Immature natural killer cell (primary cell): ENCODE data around the gene ANK2. TPM values are rescaled to one million over a fixed set of nuclear protein-coding genes. Genes with fewer than 3 reads are reported as not detected.

Experiments used
- DNase-seq, 3 donors: peaks; one replicate each; pipeline ENCODE4 v3.0.0; 2022; ENCODE audit warnings: mixed read lengths in 1 of 3
- H3K27ac Mint-ChIP-seq, 6 donors: one replicate each; pipeline ENCODE4 v1.8.0; 2020; ENCODE audit warnings: mixed read lengths in 6 of 6, mild to moderate bottlenecking in 5 of 6, inconsistent platforms in 4 of 6, moderate library complexity in 3 of 6
- H3K27me3 Mint-ChIP-seq, 3 donors: one replicate each; pipeline ENCODE4 v1.8.0; 2020 to 2021; ENCODE audit warnings: low read depth in 3 of 3, mild to moderate bottlenecking in 3 of 3, mixed read lengths in 3 of 3, moderate library complexity in 3 of 3, inconsistent platforms in 1 of 3
- H3K36me3 Mint-ChIP-seq, 3 donors: one replicate each; pipeline ENCODE4 v1.8.0; 2020; ENCODE audit warnings: mixed read lengths in 3 of 3, inconsistent platforms in 2 of 3, mild to moderate bottlenecking in 2 of 3
- H3K4me1 Mint-ChIP-seq, 2 donors: one replicate each; pipeline ENCODE4 v1.8.0; 2020; ENCODE audit warnings: inconsistent platforms in 2 of 2, mild to moderate bottlenecking in 2 of 2, mixed read lengths in 2 of 2, moderate library complexity in 1 of 2
- H3K4me3 Mint-ChIP-seq, 5 donors: one replicate each; pipeline ENCODE4 v1.8.0; 2020; ENCODE audit warnings: mild to moderate bottlenecking in 5 of 5, mixed read lengths in 5 of 5, inconsistent platforms in 3 of 5, moderate library complexity in 3 of 5
- H3K9me3 Mint-ChIP-seq, 6 donors: one replicate each; pipeline ENCODE4 v1.8.0; 2020; ENCODE audit warnings: mild to moderate bottlenecking in 6 of 6, mixed read lengths in 6 of 6, inconsistent platforms in 4 of 6, moderate library complexity in 3 of 6
- polyA plus RNA-seq, 3 donors: library from polyadenylated mRNA; unstranded; fragments of 300-500 nt; fragmentation: Illumina TruSeq; gene quantifications; one replicate each; pipeline ENCODE4 v1.2.3, GENCODE V29; 2021

Gene ANK2
- polyA plus RNA-seq, 3 donors from 2014 or later = not detected

GRCh38 chr4:113116414-113117357, 67.2 kb downstream of the ANK2 start:
- peaks cover 0 to 5% (median 0%) of the 10 kb centered on the region in 6 donors for H3K9me3 Mint-ChIP-seq
- H3K36me3 Mint-ChIP-seq = no peaks in the 10 kb centered on the region
- H3K4me1 Mint-ChIP-seq = no peaks in the 10 kb centered on the region
- H3K4me3 Mint-ChIP-seq = no peak overlapping the region
- H3K27me3 Mint-ChIP-seq = peaks cover 0 to 3% (median 0%) of the 10 kb centered on the region in 3 donors
- DNase-seq = no peak
- no peak overlapping the region for H3K27ac Mint-ChIP-seq

- Mint-ChIP-seq H3K36me3 (no peaks in the 10 kb centered on the region), H3K27ac (no peak overlapping the region), H3K27me3 (peaks cover 0 to 3% (median 0%) of the 10 kb centered on the region in 3 donors), H3K4me3 (no peak overlapping the region), H3K4me1 (no peaks in the 10 kb centered on the region), H3K9me3 (peaks cover 0 to 5% (median 0%) of the 10 kb centered on the region in 6 donors)
- no peak for DNase-seq
These were observed 67.9 kb downstream of the ANK2 start for GRCh38 chr4:113117358-113117702.

- Mint-ChIP-seq H3K27ac (no peak overlapping the region), H3K4me3 (no peak overlapping the region), H3K9me3 (peaks cover 0 to 4% (median 0%) of the 10 kb centered on the region in 6 donors), H3K27me3 (peaks cover 0 to 3% (median 0%) of the 10 kb centered on the region in 3 donors), H3K4me1 (no peaks in the 10 kb centered on the region), H3K36me3 (no peaks in the 10 kb centered on the region)
- DNase-seq = no peak
These were observed 72.6 kb downstream of the ANK2 start for GRCh38 chr4:113122066-113122465.

- no peak overlapping the region for H3K4me3 Mint-ChIP-seq
- H3K9me3 Mint-ChIP-seq = peaks cover 0 to 4% (median 0%) of the 10 kb centered on the region in 6 donors
- peaks cover 0 to 3% (median 0%) of the 10 kb centered on the region in 3 donors for H3K27me3 Mint-ChIP-seq
- no peaks in the 10 kb centered on the region for H3K36me3 Mint-ChIP-seq
- no peaks in the 10 kb centered on the region for H3K4me1 Mint-ChIP-seq
- no peak overlapping the region for H3K27ac Mint-ChIP-seq
- no peak for DNase-seq
These were observed 76.0 kb downstream of the ANK2 start for GRCh38 chr4:113125418-113125817.

GRCh38 chr4:113131136-113131535, 81.7 kb downstream of the ANK2 start:
- Mint-ChIP-seq H3K27ac (no peak overlapping the region), H3K4me3 (no peak overlapping the region), H3K9me3 (peaks cover 0 to 5% (median 0%) of the 10 kb centered on the region in 6 donors), H3K4me1 (no peaks in the 10 kb centered on the region), H3K27me3 (no peaks in the 10 kb centered on the region), H3K36me3 (no peaks in the 10 kb centered on the region)
- no peak for DNase-seq

GRCh38 chr4:113131621-113132020, 82.2 kb downstream of the ANK2 start:
- H3K4me1 Mint-ChIP-seq = no peaks in the 10 kb centered on the region
- peaks cover 0 to 5% (median 0%) of the 10 kb centered on the region in 6 donors for H3K9me3 Mint-ChIP-seq
- H3K27me3 Mint-ChIP-seq = no peaks in the 10 kb centered on the region
- H3K4me3 Mint-ChIP-seq = no peak overlapping the region
- H3K36me3 Mint-ChIP-seq = no peaks in the 10 kb centered on the region
- no peak for DNase-seq
- no peak overlapping the region for H3K27ac Mint-ChIP-seq

GRCh38 chr4:113141901-113142346, 92.5 kb downstream of the ANK2 start:
- DNase-seq = no peak
- Mint-ChIP-seq H3K9me3 (peaks cover 0 to 7% (median 0%) of the 10 kb centered on the region in 6 donors), H3K27me3 (no peaks in the 10 kb centered on the region), H3K36me3 (no peaks in the 10 kb centered on the region), H3K27ac (no peak overlapping the region), H3K4me1 (no peaks in the 10 kb centered on the region), H3K4me3 (no peak overlapping the region)

GRCh38 chr4:113142351-113142750, 92.9 kb downstream of the ANK2 start:
- Mint-ChIP-seq H3K27ac (no peak overlapping the region), H3K4me3 (no peak overlapping the region), H3K36me3 (no peaks in the 10 kb centered on the region), H3K27me3 (no peaks in the 10 kb centered on the region), H3K9me3 (peaks cover 0 to 7% (median 0%) of the 10 kb centered on the region in 6 donors), H3K4me1 (no peaks in the 10 kb centered on the region)
- DNase-seq = no peak

GRCh38 chr4:113144091-113144490, 94.6 kb downstream of the ANK2 start:
- no peak overlapping the region for H3K4me3 Mint-ChIP-seq
- no peaks in the 10 kb centered on the region for H3K27me3 Mint-ChIP-seq
- no peak overlapping the region for H3K27ac Mint-ChIP-seq
- H3K36me3 Mint-ChIP-seq = no peaks in the 10 kb centered on the region
- H3K4me1 Mint-ChIP-seq = no peaks in the 10 kb centered on the region
- no peak for DNase-seq
- H3K9me3 Mint-ChIP-seq = peaks cover 0 to 9% (median 3%) of the 10 kb centered on the region in 6 donors

GRCh38 chr4:113145147-113145518, 95.7 kb downstream of the ANK2 start:
- no peaks in the 10 kb centered on the region for H3K36me3 Mint-ChIP-seq
- H3K4me3 Mint-ChIP-seq = no peak overlapping the region
- H3K4me1 Mint-ChIP-seq = no peaks in the 10 kb centered on the region
- H3K27me3 Mint-ChIP-seq = no peaks in the 10 kb centered on the region
- no peak overlapping the region for H3K27ac Mint-ChIP-seq
- H3K9me3 Mint-ChIP-seq = peaks cover 0 to 10% (median 3%) of the 10 kb centered on the region in 6 donors
- DNase-seq = no peak

GRCh38 chr4:113145519-113146291, 96.3 kb downstream of the ANK2 start:
- Mint-ChIP-seq H3K27ac (no peak overlapping the region), H3K4me3 (no peak overlapping the region), H3K36me3 (no peaks in the 10 kb centered on the region), H3K4me1 (no peaks in the 10 kb centered on the region), H3K27me3 (no peaks in the 10 kb centered on the region), H3K9me3 (peaks cover 0 to 10% (median 4%) of the 10 kb centered on the region in 6 donors)
- no peak for DNase-seq

- Mint-ChIP-seq H3K36me3 (no peaks in the 10 kb centered on the region), H3K4me3 (peak overlapping the region in 4 of 5 donors; percentile 53 to 88 (median 69)), H3K9me3 (peaks cover 0 to 10% (median 4%) of the 10 kb centered on the region in 6 donors), H3K27ac (peak overlapping the region in 3 of 6 donors; percentile 71 to 89 (median 73)), H3K4me1 (no peaks in the 10 kb centered on the region), H3K27me3 (no peaks in the 10 kb centered on the region)
- DNase-seq = no peak
These were observed 97.5 kb downstream of the ANK2 start for GRCh38 chr4:113146876-113147358.

GRCh38 chr4:113147498-113148111, 98.2 kb downstream of the ANK2 start:
- no peak for DNase-seq
- H3K4me3 Mint-ChIP-seq = peak overlapping the region in 1 of 5 donors; percentile 88
- peaks cover 0 to 10% (median 4%) of the 10 kb centered on the region in 6 donors for H3K9me3 Mint-ChIP-seq
- peaks cover 0 to 2% (median 0%) of the 10 kb centered on the region in 3 donors for H3K27me3 Mint-ChIP-seq
- H3K36me3 Mint-ChIP-seq = no peaks in the 10 kb centered on the region
- H3K27ac Mint-ChIP-seq = peak overlapping the region in 1 of 6 donors; percentile 89
- no peaks in the 10 kb centered on the region for H3K4me1 Mint-ChIP-seq
